ENCODE measurements around the gene C3.
"Not testable (repeated sequence)": the region's sequence is repeated elsewhere in the genome, so short reads cannot be mapped to it uniquely, and the experiment has no call there.

DNA sequence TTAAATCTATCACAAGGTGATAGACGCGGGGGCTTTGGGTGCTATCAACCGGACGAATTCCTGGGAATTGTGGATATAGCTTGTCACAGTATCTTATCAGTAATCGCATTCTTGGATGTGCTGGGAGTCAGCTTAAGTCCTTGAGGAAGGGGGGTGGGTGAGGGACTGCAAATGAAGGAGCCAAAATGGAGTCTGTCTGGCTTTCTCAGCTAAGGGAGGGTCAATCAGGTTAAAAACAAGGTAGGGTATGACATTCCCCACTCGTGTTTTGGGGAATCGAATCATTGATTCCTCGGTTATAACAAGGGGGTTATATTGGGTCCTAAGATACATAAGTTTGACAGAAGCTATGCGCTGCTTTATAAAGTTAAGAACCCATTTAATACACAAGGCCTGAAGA is 64.1 kb downstream of the C3 start:
- not testable (repeated sequence) for TF ChIP-seq CTCF (IDR thresholded peaks at IDR 0.05 in 8 of 11, conservative IDR thresholded peaks at IDR 0.05 in 3 of 11); POLR2AphosphoS5 (IDR thresholded peaks at IDR 0.05); POLR2A (IDR thresholded peaks at IDR 0.05)

Data from spleen (tissue), 7 donors.